Measurements from ENCODE around the gene KPNA5. TPM values are rescaled to one million over a fixed set of nuclear protein-coding genes. Genes with fewer than 3 reads are reported as not detected.

KPNA5 gene
- total RNA-seq = 20.4 TPM
- polyA plus RNA-seq (ENCODE audit: insufficient read depth in 1 of 8, insufficient read length in 8 of 8, low replicate concordance in 1 of 8) = 10 to 100 TPM in 5 of 8 donors, 1 to 10 TPM in 3; 6.4 to 11.5 (median 10.3) TPM
- long read RNA-seq, donor 1 = 0 reads
- long read RNA-seq, donor 2 = 0 reads
- long read RNA-seq, donor 3, full-length matches to known transcripts = 7 of 7 reads
- long read RNA-seq, donor 3, partial matches to known transcripts = 0 of 7 reads
- long read RNA-seq, donor 3, other reads (novel, unspliced or antisense) = 0 of 7 reads
- long read RNA-seq, donor 4, full-length matches to known transcripts = 1 of 1 reads
- long read RNA-seq, donor 4, partial matches to known transcripts = 0 of 1 reads
- long read RNA-seq, donor 4, other reads (novel, unspliced or antisense) = 0 of 1 reads
- long read RNA-seq, donor 5, full-length matches to known transcripts = 5 of 5 reads
- long read RNA-seq, donor 5, partial matches to known transcripts = 0 of 5 reads
- long read RNA-seq, donor 5, other reads (novel, unspliced or antisense) = 0 of 5 reads
- long read RNA-seq, donor 6, full-length matches to known transcripts = 8 of 8 reads
- long read RNA-seq, donor 6, partial matches to known transcripts = 0 of 8 reads
- long read RNA-seq, donor 6, other reads (novel, unspliced or antisense) = 0 of 8 reads
- long read RNA-seq, donor 7, full-length matches to known transcripts = 1 of 1 reads
- long read RNA-seq, donor 7, partial matches to known transcripts = 0 of 1 reads
- long read RNA-seq, donor 7, other reads (novel, unspliced or antisense) = 0 of 1 reads
- long read RNA-seq, donor 8, full-length matches to known transcripts = 1 of 1 reads
- long read RNA-seq, donor 8, partial matches to known transcripts = 0 of 1 reads
- long read RNA-seq, donor 8, other reads (novel, unspliced or antisense) = 0 of 1 reads
- long read RNA-seq, donor 9, full-length matches to known transcripts = 3 of 3 reads
- long read RNA-seq, donor 9, partial matches to known transcripts = 0 of 3 reads
- long read RNA-seq, donor 9, other reads (novel, unspliced or antisense) = 0 of 3 reads
- long read RNA-seq, donor 10, full-length matches to known transcripts = 6 of 6 reads
- long read RNA-seq, donor 10, partial matches to known transcripts = 0 of 6 reads
- long read RNA-seq, donor 10, other reads (novel, unspliced or antisense) = 0 of 6 reads
- long read RNA-seq, donor 11, full-length matches to known transcripts = 1 of 1 reads
- long read RNA-seq, donor 11, partial matches to known transcripts = 0 of 1 reads
- long read RNA-seq, donor 11, other reads (novel, unspliced or antisense) = 0 of 1 reads

DNA sequence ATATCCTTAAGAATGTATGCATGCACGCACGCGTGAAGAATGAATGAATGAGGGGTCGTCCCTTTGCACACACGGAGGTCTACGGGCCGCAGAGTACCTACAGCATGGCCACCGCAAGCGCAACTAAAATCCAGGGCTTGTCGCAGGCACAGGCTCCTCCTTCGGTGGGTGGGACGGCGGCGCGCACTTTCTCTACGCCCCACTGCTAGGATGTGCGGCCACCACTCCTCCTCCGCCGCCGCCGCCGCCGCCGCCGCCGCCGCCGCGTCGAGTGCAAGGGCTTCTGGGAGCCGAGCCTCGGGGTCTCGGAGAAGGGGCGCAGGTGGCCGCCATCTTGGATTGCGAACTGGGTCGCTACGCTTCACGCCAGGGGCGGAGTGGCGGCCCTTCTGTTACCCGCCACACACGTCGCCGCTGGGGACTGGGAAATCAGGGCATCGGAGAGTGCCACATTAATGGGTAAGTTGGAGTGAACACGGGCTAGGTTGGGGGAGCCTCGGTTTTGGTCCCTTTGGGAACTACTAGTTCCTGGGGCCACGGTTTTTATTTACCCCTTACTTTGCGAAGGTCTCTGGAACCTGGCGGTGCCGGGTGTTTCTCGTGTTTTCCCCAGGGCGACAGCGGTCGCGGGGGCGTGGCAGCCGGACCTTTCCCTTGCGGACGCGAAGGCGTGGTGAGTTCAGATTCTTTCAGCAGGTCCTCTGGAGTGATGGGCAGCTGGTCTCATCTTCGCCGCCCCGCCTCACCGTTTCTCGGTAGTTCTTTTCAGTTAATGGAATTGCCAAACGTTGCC, at the start of gene KPNA5:
Gene KPNA5 (plus strand): TSS at position 332 of the 793 bp plus-strand sequence. CDS start 124 bp downstream, at position 456.
- WGBS (ENCODE audit: insufficient coverage) = under 1% methylated on average over 65 of the region's 69 CpGs
- H3K27ac ChIP-seq (ENCODE audit: low read length) = peak within 1 kb of the TSS; percentile 97

DNA sequence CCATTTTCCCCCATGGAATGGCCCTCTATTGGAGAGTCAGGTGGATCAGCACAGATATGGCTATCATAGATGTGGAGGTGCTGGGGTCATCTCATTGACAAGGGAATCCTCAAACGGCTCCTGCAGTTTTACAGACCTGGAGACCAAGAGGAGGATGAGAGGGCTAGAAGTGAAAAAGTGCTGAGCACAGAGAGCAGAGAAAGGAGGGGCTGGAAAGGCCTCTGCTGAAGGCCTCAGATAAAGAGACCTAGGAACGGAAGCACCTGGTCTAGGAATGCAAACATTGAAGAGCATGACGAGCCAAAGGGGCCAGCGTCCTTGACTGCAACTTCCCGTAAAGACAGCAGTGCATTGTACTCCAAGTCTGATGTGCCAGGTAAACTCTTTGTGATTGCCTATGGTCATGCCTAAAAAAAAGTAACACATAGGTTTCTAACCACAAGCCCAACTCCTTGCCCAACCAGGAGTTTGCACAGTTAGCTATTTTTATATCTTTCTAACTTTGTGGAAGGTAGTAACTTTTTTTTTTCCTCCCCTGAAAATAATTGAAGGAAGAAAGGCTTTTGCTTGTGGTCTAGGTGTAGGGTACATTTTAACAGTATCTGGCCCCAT, 49.5 kb upstream of the KPNA5 start:
- Histone ChIP-seq H3K27me3 (ENCODE audit: control insufficient read depth, insufficient read depth, low read length) (no peaks in the 10 kb centered on the region), H3K9me3 (replicated peaks; ENCODE audit: control insufficient read depth, low read depth, low read length) (no peaks in the 10 kb centered on the region), H3K4me1 (ENCODE audit: control insufficient read depth, insufficient read depth, low read length) (no peaks in the 10 kb centered on the region), H3K36me3 (ENCODE audit: control insufficient read depth, insufficient read depth, low read length) (peaks cover 7% of the 10 kb centered on the region), H3K4me3 (ENCODE audit: low read length) (no peak overlapping the region), H3K27ac (ENCODE audit: low read length) (no peak overlapping the region)
- WGBS (ENCODE audit: insufficient coverage) = 70% methylated on average over 5 of the region's 5 CpGs
- peak; percentile 39 for DNase-seq

More for the DNA sequence above, at the start of gene KPNA5:
- peaks cover 4% of the 10 kb centered on the region for H3K4me1 ChIP-seq (ENCODE audit: control insufficient read depth, insufficient read depth, low read length)
- peak within 1 kb of the TSS; percentile 88 for H3K4me3 ChIP-seq (ENCODE audit: low read length)
- peak; percentile 97 for DNase-seq
- H3K9me3 ChIP-seq (replicated peaks; ENCODE audit: control insufficient read depth, low read depth, low read length) = peaks cover 3% of the 10 kb centered on the region
- H3K27me3 ChIP-seq (ENCODE audit: control insufficient read depth, insufficient read depth, low read length) = no peaks in the 10 kb centered on the region
- no peaks in the 10 kb centered on the region for H3K36me3 ChIP-seq (ENCODE audit: control insufficient read depth, insufficient read depth, low read length)

GRCh38 chr6:116633685-116634084, 47.3 kb upstream of the KPNA5 start:
- 100% methylated on average over 1 of the region's 2 CpGs for WGBS (ENCODE audit: insufficient coverage)
- H3K36me3 ChIP-seq (ENCODE audit: control insufficient read depth, insufficient read depth, low read length) = peaks cover 7% of the 10 kb centered on the region
- DNase-seq = no peak
- no peaks in the 10 kb centered on the region for H3K27me3 ChIP-seq (ENCODE audit: control insufficient read depth, insufficient read depth, low read length)
- no peaks in the 10 kb centered on the region for H3K4me1 ChIP-seq (ENCODE audit: control insufficient read depth, insufficient read depth, low read length)
- H3K4me3 ChIP-seq (ENCODE audit: low read length) = no peak overlapping the region
- H3K27ac ChIP-seq (ENCODE audit: low read length) = no peak overlapping the region
- no peaks in the 10 kb centered on the region for H3K9me3 ChIP-seq (replicated peaks; ENCODE audit: control insufficient read depth, low read depth, low read length)

- H3K36me3 ChIP-seq (ENCODE audit: control insufficient read depth, insufficient read depth, low read length) = no peaks in the 10 kb centered on the region
- H3K9me3 ChIP-seq (replicated peaks; ENCODE audit: control insufficient read depth, low read depth, low read length) = no peaks in the 10 kb centered on the region
- no CpG with 5 or more reads among the region's 5 CpGs for WGBS (ENCODE audit: insufficient coverage)
- no peaks in the 10 kb centered on the region for H3K27me3 ChIP-seq (ENCODE audit: control insufficient read depth, insufficient read depth, low read length)
- DNase-seq = no peak
- no peak overlapping the region for H3K4me3 ChIP-seq (ENCODE audit: low read length)
- H3K27ac ChIP-seq (ENCODE audit: low read length) = no peak overlapping the region
- H3K4me1 ChIP-seq (ENCODE audit: control insufficient read depth, insufficient read depth, low read length) = no peaks in the 10 kb centered on the region
Observed at GRCh38 chr6:116648156-116648555, 32.9 kb upstream of the KPNA5 start.

- Histone ChIP-seq H3K4me3 (ENCODE audit: low read length) (no peak overlapping the region), H3K27me3 (ENCODE audit: control insufficient read depth, insufficient read depth, low read length) (no peaks in the 10 kb centered on the region), H3K4me1 (ENCODE audit: control insufficient read depth, insufficient read depth, low read length) (no peaks in the 10 kb centered on the region), H3K27ac (ENCODE audit: low read length) (no peak overlapping the region), H3K9me3 (replicated peaks; ENCODE audit: control insufficient read depth, low read depth, low read length) (no peaks in the 10 kb centered on the region), H3K36me3 (ENCODE audit: control insufficient read depth, insufficient read depth, low read length) (no peaks in the 10 kb centered on the region)
- no peak for DNase-seq
- no CpG with 5 or more reads among the region's 3 CpGs for WGBS (ENCODE audit: insufficient coverage)
Observed at GRCh38 chr6:116649129-116649528, 31.9 kb upstream of the KPNA5 start.

- H3K36me3 ChIP-seq (ENCODE audit: control insufficient read depth, insufficient read depth, low read length) = no peaks in the 10 kb centered on the region
- whole genome bisulfite sequencing (ENCODE audit: insufficient coverage) = 100% methylated on average over 1 of the region's 4 CpGs
Observed at GRCh38 chr6:116651916-116652315, 29.1 kb upstream of the KPNA5 start.

DNA sequence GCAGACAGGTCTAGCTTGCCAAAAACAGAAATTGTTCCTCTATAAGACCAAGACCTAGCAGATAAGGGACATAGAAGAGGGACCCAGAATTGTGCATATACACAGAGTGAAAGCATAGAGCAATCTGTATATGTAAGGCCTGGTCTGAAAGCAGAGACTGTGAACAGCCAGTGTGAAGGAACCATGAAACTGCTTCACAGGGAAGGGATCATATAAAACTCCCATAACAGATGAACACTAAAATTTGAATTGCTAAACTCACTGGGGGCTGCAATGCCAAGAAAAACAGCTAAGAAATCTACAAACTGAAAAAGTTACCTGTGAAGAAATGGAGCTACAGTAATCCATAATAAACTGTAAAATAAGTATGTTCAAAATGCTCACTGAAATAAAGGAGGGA, 19.4 kb upstream of the KPNA5 start:
- Histone ChIP-seq H3K27ac (ENCODE audit: low read length) (no peak overlapping the region), H3K4me3 (ENCODE audit: low read length) (no peak overlapping the region), H3K4me1 (ENCODE audit: control insufficient read depth, insufficient read depth, low read length) (peaks cover 3% of the 10 kb centered on the region), H3K9me3 (replicated peaks; ENCODE audit: control insufficient read depth, low read depth, low read length) (no peaks in the 10 kb centered on the region), H3K36me3 (ENCODE audit: control insufficient read depth, insufficient read depth, low read length) (no peaks in the 10 kb centered on the region), H3K27me3 (ENCODE audit: control insufficient read depth, insufficient read depth, low read length) (no peaks in the 10 kb centered on the region)
- DNase-seq = no peak

More at GRCh38 chr6:116651916-116652315, 29.1 kb upstream of the KPNA5 start:
- no peak overlapping the region for H3K27ac ChIP-seq (ENCODE audit: low read length)
- no peaks in the 10 kb centered on the region for H3K27me3 ChIP-seq (ENCODE audit: control insufficient read depth, insufficient read depth, low read length)
- no peaks in the 10 kb centered on the region for H3K9me3 ChIP-seq (replicated peaks; ENCODE audit: control insufficient read depth, low read depth, low read length)
- H3K4me1 ChIP-seq (ENCODE audit: control insufficient read depth, insufficient read depth, low read length) = no peaks in the 10 kb centered on the region
- no peak for DNase-seq
- no peak overlapping the region for H3K4me3 ChIP-seq (ENCODE audit: low read length)

DNA sequence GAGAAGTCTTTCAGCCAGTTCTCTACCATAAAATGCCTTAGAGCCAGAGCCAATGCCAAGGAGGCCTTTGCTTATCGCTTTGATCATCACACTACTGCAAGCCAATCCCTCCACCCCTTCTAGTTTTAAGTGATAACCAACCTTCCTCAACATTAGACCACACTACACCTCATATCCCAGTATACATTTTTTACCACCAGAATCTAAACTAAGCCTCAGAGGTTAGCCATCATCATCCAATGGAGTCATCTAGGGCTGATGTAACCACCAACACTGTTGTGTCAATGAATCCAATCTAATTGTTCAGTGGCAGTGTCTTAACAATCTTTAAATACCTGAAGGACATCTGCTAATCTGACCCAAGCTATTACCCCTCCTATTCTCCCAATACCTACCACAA, 18.8 kb upstream of the KPNA5 start:
- DNase-seq = no peak
- H3K4me1 ChIP-seq (ENCODE audit: control insufficient read depth, insufficient read depth, low read length) = peaks cover 3% of the 10 kb centered on the region
- H3K27ac ChIP-seq (ENCODE audit: low read length) = no peak overlapping the region
- H3K4me3 ChIP-seq (ENCODE audit: low read length) = no peak overlapping the region
- H3K36me3 ChIP-seq (ENCODE audit: control insufficient read depth, insufficient read depth, low read length) = no peaks in the 10 kb centered on the region
- H3K27me3 ChIP-seq (ENCODE audit: control insufficient read depth, insufficient read depth, low read length) = no peaks in the 10 kb centered on the region
- no peaks in the 10 kb centered on the region for H3K9me3 ChIP-seq (replicated peaks; ENCODE audit: control insufficient read depth, low read depth, low read length)
- WGBS (ENCODE audit: insufficient coverage) = 100% methylated on average over 1 of the region's 1 CpG

- Histone ChIP-seq H3K36me3 (ENCODE audit: control insufficient read depth, insufficient read depth, low read length) (no peaks in the 10 kb centered on the region), H3K4me1 (ENCODE audit: control insufficient read depth, insufficient read depth, low read length) (peaks cover 5% of the 10 kb centered on the region), H3K9me3 (replicated peaks; ENCODE audit: control insufficient read depth, low read depth, low read length) (no peaks in the 10 kb centered on the region), H3K4me3 (ENCODE audit: low read length) (no peak overlapping the region), H3K27me3 (ENCODE audit: control insufficient read depth, insufficient read depth, low read length) (no peaks in the 10 kb centered on the region), H3K27ac (ENCODE audit: low read length) (no peak overlapping the region)
- WGBS (ENCODE audit: insufficient coverage) = no CpG with 5 or more reads among the region's 3 CpGs
- no peak for DNase-seq
Observed at GRCh38 chr6:116663308-116663707, 17.7 kb upstream of the KPNA5 start.

Data from muscle of leg (tissue), 16 donors.